Measurements from ENCODE around the gene ECHS1. TPM values are rescaled to one million over a fixed set of nuclear protein-coding genes. Genes with fewer than 3 reads are reported as not detected.

The ECHS1 gene
- total RNA-seq, 1 experiment from 2014 or later = 58.0 TPM

DNA sequence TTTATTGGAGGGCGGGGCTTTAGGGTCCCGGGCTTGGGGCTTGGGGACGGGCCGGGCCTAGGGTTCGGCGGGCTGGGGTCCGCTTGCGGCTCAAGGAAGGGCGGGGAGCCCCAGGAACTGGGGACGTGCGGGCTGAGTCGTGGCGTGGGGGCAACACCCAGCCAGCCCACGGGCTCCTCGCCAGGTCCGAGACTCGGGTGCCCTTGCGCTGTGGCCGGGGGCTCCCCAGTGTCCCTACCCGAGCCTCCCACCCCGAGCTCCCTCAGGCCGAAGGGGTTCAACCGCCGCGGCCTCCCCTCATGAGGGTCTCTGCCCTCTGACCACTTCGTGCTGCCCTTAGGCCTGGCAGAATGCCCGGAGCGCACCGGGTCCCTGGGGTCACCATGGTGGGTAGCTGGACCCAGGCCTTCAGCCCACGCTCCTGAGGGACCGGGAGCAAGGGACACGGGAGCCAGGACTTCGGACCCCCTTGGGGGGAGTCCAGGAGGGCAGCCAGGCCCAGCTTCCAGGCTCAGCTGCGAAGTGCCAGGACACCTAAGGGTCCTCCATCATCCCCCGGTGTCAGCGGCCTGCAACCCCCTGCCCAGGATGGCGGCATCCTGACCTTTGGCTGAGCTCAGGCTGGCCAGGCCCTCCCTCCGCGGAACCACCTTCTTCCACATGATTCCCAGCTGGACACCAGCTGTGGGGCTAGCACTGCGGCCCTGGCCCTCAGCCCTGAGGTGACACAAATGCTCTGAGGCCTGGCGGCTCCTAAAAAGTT lies 14.8 kb downstream of the ECHS1 start:
- no peak overlapping the region for H3K27ac ChIP-seq (ENCODE audit: low read depth, low read length)
- H3K79me2 ChIP-seq (ENCODE audit: insufficient read depth, low read length) = peaks cover 6% of the 10 kb centered on the region; the same call in 1 of the 2 replicates
- ATAC-seq (no peak), DNase-seq (ENCODE audit: low read depth, low spot score) (no peak)
- no peak for TF ChIP-seq ZBTB33 (IDR thresholded peaks at IDR 0.05; ENCODE audit: extremely low read depth, insufficient replicate concordance, low read length)
- TF ChIP-seq, protein P1, sequence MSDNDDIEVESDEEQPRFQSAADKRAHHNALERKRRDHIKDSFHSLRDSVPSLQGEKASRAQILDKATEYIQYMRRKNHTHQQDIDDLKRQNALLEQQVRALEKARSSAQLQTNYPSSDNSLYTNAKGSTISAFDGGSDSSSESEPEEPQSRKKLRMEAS (IDR thresholded peaks at IDR 0.05) = no peak
- TF ChIP-seq EZH2 (IDR thresholded peaks at IDR 0.05) = no peak
- TF ChIP-seq TCF7L2 (IDR thresholded peaks at IDR 0.05; ENCODE audit: borderline replicate concordance, extremely low read depth, insufficient read depth, insufficient read length) = no peak
- H2AFZ ChIP-seq (ENCODE audit: low read depth, low read length, poor library complexity, severe bottlenecking) = no peak overlapping the region
- H3K4me1 ChIP-seq (ENCODE audit: control insufficient read depth in 1 of 2, insufficient read depth in 2 of 2, low read length in 2 of 2) = peaks cover 3 to 5% of the 10 kb centered on the region in 2 experiments; a peak in 2 of 4 replicates
- H3K4me3 ChIP-seq (replicated peaks in 1 of 2; ENCODE audit: low read depth in 1 of 2, low read length in 2 of 2) = no peak overlapping the region
- H3K9me3 ChIP-seq (ENCODE audit: control insufficient read depth in 1 of 2, insufficient read depth in 1 of 2, low read depth in 1 of 2, low read length in 2 of 2) = no peaks in the 10 kb centered on the region
- BruUV-seq (replicated peaks) = no TSS peak
- no peak overlapping the region for H3K9ac ChIP-seq (ENCODE audit: low read length)
- ChIA-PET POLR2A (no interaction called here), RAD21 (ENCODE audit: low non-redundant PET in 1 of 2, low total read pairs in 2 of 2, uncharacterized antibody in 2 of 2, unreplicated experiment in 2 of 2) (no interaction called here), CTCF (interaction anchor here (1.2 kb wide), 1 partner anchor 29 kb away, joined by 3 read pairs; no protein-coding TSS in a partner anchor)
- intact Hi-C loops (cut with micrococcal nuclease) = no loop called here
- no peaks in the 10 kb centered on the region for H4K20me1 ChIP-seq (ENCODE audit: insufficient read depth)
- no peaks in the 10 kb centered on the region for H3K27me3 ChIP-seq (ENCODE audit: insufficient read depth, low read length)
- no peak overlapping the region for H3K4me2 ChIP-seq (ENCODE audit: low read length)
- no peaks in the 10 kb centered on the region; a peak in 1 of 4 replicates for H3K36me3 ChIP-seq (ENCODE audit: control insufficient read depth in 1 of 2, insufficient read depth in 2 of 2, low read length in 2 of 2)
- no peaks in the 10 kb centered on the region for H3K9me2 ChIP-seq (ENCODE audit: insufficient read depth)
